Measurements from ENCODE around the gene PUS1.

PUS1 gene

DNA sequence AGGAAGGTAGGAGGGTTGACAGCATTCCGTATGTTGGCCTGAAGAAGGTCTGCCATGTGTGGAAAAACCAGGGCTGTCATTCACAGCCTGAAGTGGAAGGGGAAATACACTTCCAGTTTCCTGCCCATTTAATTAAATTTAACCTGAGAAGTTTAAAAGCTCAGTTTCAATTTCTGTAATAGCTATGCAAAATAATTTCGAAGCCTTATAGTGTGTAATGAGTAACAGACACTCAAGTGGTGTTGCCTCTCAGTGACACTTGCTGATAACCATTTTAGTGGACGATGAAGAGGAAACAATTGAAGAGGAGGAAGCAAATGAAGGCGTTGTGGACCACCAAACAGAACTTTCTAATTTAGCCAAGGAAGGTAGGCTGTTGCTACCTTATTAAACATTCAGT is 65.5 kb downstream of the PUS1 start:
- TF ChIP-seq, protein P1, sequence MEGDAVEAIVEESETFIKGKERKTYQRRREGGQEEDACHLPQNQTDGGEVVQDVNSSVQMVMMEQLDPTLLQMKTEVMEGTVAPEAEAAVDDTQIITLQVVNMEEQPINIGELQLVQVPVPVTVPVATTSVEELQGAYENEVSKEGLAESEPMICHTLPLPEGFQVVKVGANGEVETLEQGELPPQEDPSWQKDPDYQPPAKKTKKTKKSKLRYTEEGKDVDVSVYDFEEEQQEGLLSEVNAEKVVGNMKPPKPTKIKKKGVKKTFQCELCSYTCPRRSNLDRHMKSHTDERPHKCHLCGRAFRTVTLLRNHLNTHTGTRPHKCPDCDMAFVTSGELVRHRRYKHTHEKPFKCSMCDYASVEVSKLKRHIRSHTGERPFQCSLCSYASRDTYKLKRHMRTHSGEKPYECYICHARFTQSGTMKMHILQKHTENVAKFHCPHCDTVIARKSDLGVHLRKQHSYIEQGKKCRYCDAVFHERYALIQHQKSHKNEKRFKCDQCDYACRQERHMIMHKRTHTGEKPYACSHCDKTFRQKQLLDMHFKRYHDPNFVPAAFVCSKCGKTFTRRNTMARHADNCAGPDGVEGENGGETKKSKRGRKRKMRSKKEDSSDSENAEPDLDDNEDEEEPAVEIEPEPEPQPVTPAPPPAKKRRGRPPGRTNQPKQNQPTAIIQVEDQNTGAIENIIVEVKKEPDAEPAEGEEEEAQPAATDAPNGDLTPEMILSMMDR (IDR thresholded peaks at IDR 0.05; ENCODE audit: low read depth, low read length) = no peak
- in situ Hi-C loops (cut with HindIII; ENCODE audit: low sequenced_read_pairs) = no loop called here
- DNase-seq (ENCODE audit: low read depth, low spot score) = no peak
- H3K4me3 ChIP-seq (ENCODE audit: low read depth, low read length) = no peak overlapping the region
